SK-N-SH (cell line): Measurements from ENCODE around the gene FRYL. TPM values are rescaled to one million over a fixed set of nuclear protein-coding genes. Genes with fewer than 3 reads are reported as not detected.

Source experiments
- CTCF ChIA-PET: fragments of 300-600, 350-600 bp; formaldehyde crosslinking; extraction: SDS; loops from one replicate; lab custom pipeline; 2021; lab: Yijun Ruan, JAX
- POLR2A ChIA-PET: fragments of 350-600 bp; sonication (Branson Sonifier 250); formaldehyde crosslinking; extraction: SDS; loops from one replicate; lab custom pipeline; 2020; ENCODE audit warnings: antibody characterized with exemption, inconsistent platforms; lab: Yijun Ruan, JAX
- DNase-seq: peaks from one replicate; pipeline ENCODE4 v3.0.0; 2012
- H2AFZ ChIP-seq: fragments of 200-600 bp; sonication (generic); 2 replicates; pipeline ENCODE4 v1.8.1; 2016; ENCODE audit warnings: antibody characterized with exemption, mild to moderate bottlenecking, low read depth
- H3F3A ChIP-seq: fragments of 200-600 bp; sonication (generic); replicated peaks from 2 replicates; pipeline ENCODE3; 2016; ENCODE audit warnings: antibody characterized with exemption, mild to moderate bottlenecking; ENCODE audit not compliant: insufficient read depth
- H3K27ac ChIP-seq, 2 experiments: fragments of 200-500 bp in 1 of 2; fragments of 200-600 bp in 1 of 2; sonication (Bioruptor generic) in 1 of 2; sonication (generic), shearing (Covaris generic) in 1 of 2; 2 replicates each; pipeline versions ENCODE4 v1.5.1 to v1.6.1; 2014 to 2016; ENCODE audit warnings: low read depth in 2 of 2, inconsistent platforms in 1 of 2, low read length in 1 of 2, mild to moderate bottlenecking in 1 of 2, mixed read lengths in 1 of 2
- H3K27me3 ChIP-seq: fragments of 200-600 bp; sonication (generic), shearing (Covaris generic); 2 replicates; pipeline ENCODE4 v1.6.1; 2016; ENCODE audit warnings: mixed run types; ENCODE audit not compliant: insufficient read depth
- H3K36me3 ChIP-seq, 2 experiments: fragments of 200-500 bp in 1 of 2; fragments of 200-600 bp in 1 of 2; sonication (Bioruptor generic) in 1 of 2; sonication (generic) in 1 of 2; replicated peaks in 1 of 2; 2 replicates each; pipeline versions ENCODE3 to v1.5.1; 2014 to 2016; ENCODE audit warnings: low read length in 1 of 2, mild to moderate bottlenecking in 1 of 2; ENCODE audit not compliant: insufficient read depth in 2 of 2, control insufficient read depth in 1 of 2
- H3K4me1 ChIP-seq, 2 experiments: fragments of 200-500 bp in 1 of 2; fragments of 200-600 bp in 1 of 2; sonication (Bioruptor generic) in 1 of 2; sonication (generic), shearing (Covaris generic) in 1 of 2; 2 replicates each; pipeline versions ENCODE4 v1.5.1 to v1.6.1; 2014 to 2016; ENCODE audit warnings: low read depth in 1 of 2, low read length in 1 of 2, mixed run types in 1 of 2; ENCODE audit not compliant: insufficient read depth in 2 of 2, control insufficient read depth in 1 of 2
- H3K4me2 ChIP-seq: fragments of 200-600 bp; sonication (generic), shearing (Covaris generic); 2 replicates; pipeline ENCODE4 v1.6.1; 2017; ENCODE audit warnings: mixed run types
- H3K4me3 ChIP-seq, 2 experiments: fragments of 200-500 bp in 1 of 2; fragments of 200-600 bp in 1 of 2; sonication (Bioruptor generic) in 1 of 2; sonication (generic), shearing (Covaris generic) in 1 of 2; 2 replicates each; pipeline versions ENCODE4 v1.5.1 to v1.8.1; 2014 to 2016; ENCODE audit warnings: low read depth in 2 of 2, inconsistent platforms in 1 of 2, low read length in 1 of 2, mild to moderate bottlenecking in 1 of 2, mixed read lengths in 1 of 2, moderate library complexity in 1 of 2
- H3K79me2 ChIP-seq: fragments of 200-600 bp; sonication (generic); 2 replicates; pipeline ENCODE4 v1.8.1; 2017; ENCODE audit warnings: mild to moderate bottlenecking; ENCODE audit not compliant: insufficient read depth
- H3K9ac ChIP-seq: fragments of 200-600 bp; sonication (generic); 2 replicates; pipeline ENCODE4 v1.6.1; 2017; ENCODE audit warnings: mixed run types
- H3K9me2 ChIP-seq: fragments of 200-600 bp; sonication (generic); 2 replicates; pipeline ENCODE4 v1.6.1; 2017; ENCODE audit warnings: mixed run types
- H3K9me3 ChIP-seq: fragments of 200-600 bp; sonication (generic); 2 replicates; pipeline ENCODE4 v1.6.1; 2017; ENCODE audit warnings: mixed run types, mild to moderate bottlenecking, moderate library complexity
- H4K20me1 ChIP-seq: fragments of 200-600 bp; sonication (generic); 2 replicates; pipeline ENCODE4 v1.6.1; 2017; ENCODE audit warnings: mild to moderate bottlenecking, mixed run types; ENCODE audit not compliant: insufficient read depth
- EP300 ChIP-seq, 2 experiments: IDR thresholded peaks; 2 replicates each; pipeline versions ENCODE4 v1.4.0 to v1.6.1; 2012; ENCODE audit warnings: borderline replicate concordance in 1 of 2, low read depth in 1 of 2, low read length in 1 of 2
- FOSL2 ChIP-seq: IDR thresholded peaks from 2 replicates; pipeline ENCODE4 v1.4.0; 2012; ENCODE audit warnings: low read depth, mild to moderate bottlenecking, moderate library complexity, borderline replicate concordance
- GATA2 ChIP-seq: sonication (generic); formaldehyde crosslinking; IDR thresholded peaks from 2 replicates; pipeline ENCODE4 v1.5.0; 2020; ENCODE audit warnings: mild to moderate bottlenecking, missing genetic modification reagents
- MEF2A ChIP-seq: IDR thresholded peaks from 2 replicates; pipeline ENCODE4 v1.4.0; 2012; ENCODE audit warnings: low read depth, borderline replicate concordance
- NRF1 ChIP-seq: IDR thresholded peaks from 2 replicates; pipeline ENCODE4 v1.6.1; 2012; ENCODE audit warnings: low read depth, mild to moderate bottlenecking, low read length
- RFX5 ChIP-seq: IDR thresholded peaks from 2 replicates; pipeline ENCODE4 v1.6.1; 2012; ENCODE audit warnings: mild to moderate bottlenecking, improper control_type of control experiment, low read length
- RXRA ChIP-seq: IDR thresholded peaks from 2 replicates; pipeline ENCODE4 v1.4.0; 2012; ENCODE audit warnings: low read depth, mild to moderate bottlenecking, borderline replicate concordance
- SIN3A ChIP-seq: IDR thresholded peaks from 2 replicates; pipeline ENCODE4 v1.6.1; 2012; ENCODE audit warnings: low read depth, mild to moderate bottlenecking, low read length, moderate library complexity, borderline replicate concordance
- SMC3 ChIP-seq: IDR thresholded peaks from 2 replicates; pipeline ENCODE4 v1.6.1; 2012; ENCODE audit warnings: low read depth, low read length, improper control_type of control experiment
- TAF1 ChIP-seq: IDR thresholded peaks from 2 replicates; pipeline ENCODE4 v1.6.1; 2012; ENCODE audit warnings: low read depth, mild to moderate bottlenecking, low read length, moderate library complexity, borderline replicate concordance
- TCF12 ChIP-seq: IDR thresholded peaks from 2 replicates; pipeline ENCODE4 v1.4.0; 2012
- TEAD4 ChIP-seq: IDR thresholded peaks from 2 replicates; pipeline ENCODE4 v1.4.0; 2012; ENCODE audit warnings: mild to moderate bottlenecking, borderline replicate concordance; ENCODE audit not compliant: insufficient read depth
- WGBS: methylation state at CpG from one replicate; pipeline ENCODE4 v1.1.6; 2017; ENCODE audit warnings: low lambda C conversion rate; 5-methylcytosine and 5-hydroxymethylcytosine counted together
- polyA plus RNA-seq, 3 experiments: library from polyadenylated mRNA; depleted of rRNA; stranded (reverse); fragments of >200 nt; gene quantifications; 2 replicates each; pipeline ENCODE4 v1.2.3, GENCODE V29; 2012
- TF ChIP-seq, protein P1 (sequence below): fragments of 200-600 bp; sonication (generic); IDR thresholded peaks from 2 replicates; pipeline ENCODE4 v1.6.1; 2017; ENCODE audit warnings: antibody characterized with exemption, mild to moderate bottlenecking, moderate library complexity
- TF ChIP-seq, protein P2 (sequence below): fragments of 150-350 bp; IDR thresholded peaks from 2 replicates; pipeline ENCODE4 v1.6.1; 2017; ENCODE audit warnings: antibody characterized with exemption, low read length, low read depth, borderline replicate concordance
- TF ChIP-seq, protein P3 (sequence below): IDR thresholded peaks from 2 replicates; pipeline ENCODE4 v1.4.0; 2012; ENCODE audit warnings: low read depth
- TF ChIP-seq, protein P4 (sequence below): IDR thresholded peaks from 2 replicates; pipeline ENCODE4 v1.4.0; 2012; ENCODE audit warnings: low read depth, borderline replicate concordance
- TF ChIP-seq, protein P5 (sequence below): IDR thresholded peaks from 2 replicates; pipeline ENCODE4; 2012

Gene FRYL
- polyA plus RNA-seq, 1 of the 3 experiments (the other 2 are of a cell fraction), result 8.2 TPM

DNA sequence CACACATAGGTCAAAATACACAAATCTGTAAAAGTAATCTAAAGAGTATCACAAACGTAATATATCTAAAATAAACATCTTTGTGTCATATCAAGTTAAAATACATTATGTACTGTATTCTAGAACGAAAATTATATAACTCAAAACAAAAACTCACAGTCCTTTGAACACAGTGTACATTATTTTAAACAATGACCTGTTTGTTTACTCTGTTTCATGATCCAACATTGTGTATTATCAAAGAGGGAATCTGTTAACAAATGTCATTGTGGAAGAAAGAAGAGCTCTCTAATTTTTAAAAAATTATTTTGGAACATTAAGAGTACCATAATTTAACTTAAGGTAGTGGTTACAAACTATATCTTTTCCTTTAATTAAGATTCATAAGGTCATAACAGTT, 144.1 kb downstream of the FRYL start:
- Histone ChIP-seq H3K36me3 (no peaks in the 10 kb centered on the region), H3K4me1 (peaks cover 2 to 14% of the 10 kb centered on the region in 2 experiments; a peak in 3 of 4 replicates), H4K20me1 (no peaks in the 10 kb centered on the region)
- no peak for TF ChIP-seq TAF1
- TF ChIP-seq EP300 (IDR thresholded peaks at IDR 0.05; ENCODE audit: borderline replicate concordance in 1 of 2, low read depth in 1 of 2, low read length in 1 of 2), result no peak
- TF ChIP-seq SIN3A, result no peak
- no peak for TF ChIP-seq MEF2A
- no peak for TF ChIP-seq SMC3
- TF ChIP-seq TEAD4, result no peak
- no peak for TF ChIP-seq RXRA
- TF ChIP-seq GATA2 (CRISPR knock-in tag), result no peak
- TF ChIP-seq RFX5, result no peak
- TF ChIP-seq, protein P1, sequence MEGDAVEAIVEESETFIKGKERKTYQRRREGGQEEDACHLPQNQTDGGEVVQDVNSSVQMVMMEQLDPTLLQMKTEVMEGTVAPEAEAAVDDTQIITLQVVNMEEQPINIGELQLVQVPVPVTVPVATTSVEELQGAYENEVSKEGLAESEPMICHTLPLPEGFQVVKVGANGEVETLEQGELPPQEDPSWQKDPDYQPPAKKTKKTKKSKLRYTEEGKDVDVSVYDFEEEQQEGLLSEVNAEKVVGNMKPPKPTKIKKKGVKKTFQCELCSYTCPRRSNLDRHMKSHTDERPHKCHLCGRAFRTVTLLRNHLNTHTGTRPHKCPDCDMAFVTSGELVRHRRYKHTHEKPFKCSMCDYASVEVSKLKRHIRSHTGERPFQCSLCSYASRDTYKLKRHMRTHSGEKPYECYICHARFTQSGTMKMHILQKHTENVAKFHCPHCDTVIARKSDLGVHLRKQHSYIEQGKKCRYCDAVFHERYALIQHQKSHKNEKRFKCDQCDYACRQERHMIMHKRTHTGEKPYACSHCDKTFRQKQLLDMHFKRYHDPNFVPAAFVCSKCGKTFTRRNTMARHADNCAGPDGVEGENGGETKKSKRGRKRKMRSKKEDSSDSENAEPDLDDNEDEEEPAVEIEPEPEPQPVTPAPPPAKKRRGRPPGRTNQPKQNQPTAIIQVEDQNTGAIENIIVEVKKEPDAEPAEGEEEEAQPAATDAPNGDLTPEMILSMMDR, result no peak
- TF ChIP-seq, protein P2, sequence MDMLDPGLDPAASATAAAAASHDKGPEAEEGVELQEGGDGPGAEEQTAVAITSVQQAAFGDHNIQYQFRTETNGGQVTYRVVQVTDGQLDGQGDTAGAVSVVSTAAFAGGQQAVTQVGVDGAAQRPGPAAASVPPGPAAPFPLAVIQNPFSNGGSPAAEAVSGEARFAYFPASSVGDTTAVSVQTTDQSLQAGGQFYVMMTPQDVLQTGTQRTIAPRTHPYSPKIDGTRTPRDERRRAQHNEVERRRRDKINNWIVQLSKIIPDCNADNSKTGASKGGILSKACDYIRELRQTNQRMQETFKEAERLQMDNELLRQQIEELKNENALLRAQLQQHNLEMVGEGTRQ, result no peak
- TF ChIP-seq TCF12, result no peak
- TF ChIP-seq, protein P3, sequence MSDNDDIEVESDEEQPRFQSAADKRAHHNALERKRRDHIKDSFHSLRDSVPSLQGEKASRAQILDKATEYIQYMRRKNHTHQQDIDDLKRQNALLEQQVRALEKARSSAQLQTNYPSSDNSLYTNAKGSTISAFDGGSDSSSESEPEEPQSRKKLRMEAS, result no peak
- no peak for TF ChIP-seq NRF1
- TF ChIP-seq, all 33 proteins: peak for 0
- Histone ChIP-seq H3K4me2 (no peak overlapping the region), H3K27ac (no peak overlapping the region), H3F3A (no peaks in the 10 kb centered on the region), H3K4me3 (no peak overlapping the region), H3K79me2 (peaks cover 35% of the 10 kb centered on the region), H3K9me2 (no peaks in the 10 kb centered on the region), H3K27me3 (no peaks in the 10 kb centered on the region), H2AFZ (no peak overlapping the region), H3K9me3 (no peaks in the 10 kb centered on the region), H3K9ac (no peak overlapping the region)
- WGBS, result 40% methylated on average over 2 of the region's 2 CpGs
- DNase-seq, result no peak
- ChIA-PET POLR2A (no interaction called here), CTCF (no interaction called here)

DNA sequence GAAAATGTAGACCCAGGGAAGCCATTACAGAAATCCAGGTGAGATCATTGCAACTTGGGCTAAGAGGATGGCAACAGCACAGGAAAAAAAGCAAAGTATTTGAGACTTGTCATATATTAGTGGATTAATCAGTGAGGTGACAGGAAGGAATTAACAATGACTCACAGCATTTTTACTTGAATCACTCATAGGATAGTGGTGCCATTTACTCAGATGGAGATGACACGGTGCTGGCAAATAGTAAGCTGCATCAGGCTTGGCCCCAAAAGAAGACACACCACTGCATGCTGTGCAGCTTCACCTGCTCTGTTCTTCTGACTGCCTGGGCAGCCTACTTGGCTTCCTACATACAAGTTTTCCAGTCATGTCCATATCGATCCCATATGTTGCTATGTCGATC, 144.8 kb downstream of the FRYL start:
- Histone ChIP-seq H3K27ac (no peak overlapping the region), H2AFZ (no peak overlapping the region), H3K79me2 (peaks cover 30% of the 10 kb centered on the region), H4K20me1 (no peaks in the 10 kb centered on the region), H3K9me2 (no peaks in the 10 kb centered on the region), H3F3A (no peaks in the 10 kb centered on the region), H3K9me3 (no peaks in the 10 kb centered on the region), H3K36me3 (no peaks in the 10 kb centered on the region), H3K9ac (no peak overlapping the region), H3K4me1 (peaks cover 2 to 9% of the 10 kb centered on the region in 2 experiments; a peak in 3 of 4 replicates), H3K27me3 (no peaks in the 10 kb centered on the region), H3K4me3 (no peak overlapping the region), H3K4me2 (no peak overlapping the region)
- DNase-seq, result no peak
- ChIA-PET POLR2A (no interaction called here), CTCF (interaction anchor here (1.2 kb wide), 1 partner anchor 57 kb away, joined by 4 read pairs; no protein-coding TSS in a partner anchor)
- TF ChIP-seq, protein P4, sequence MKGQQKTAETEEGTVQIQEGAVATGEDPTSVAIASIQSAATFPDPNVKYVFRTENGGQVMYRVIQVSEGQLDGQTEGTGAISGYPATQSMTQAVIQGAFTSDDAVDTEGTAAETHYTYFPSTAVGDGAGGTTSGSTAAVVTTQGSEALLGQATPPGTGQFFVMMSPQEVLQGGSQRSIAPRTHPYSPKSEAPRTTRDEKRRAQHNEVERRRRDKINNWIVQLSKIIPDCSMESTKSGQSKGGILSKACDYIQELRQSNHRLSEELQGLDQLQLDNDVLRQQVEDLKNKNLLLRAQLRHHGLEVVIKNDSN, result no peak
- TF ChIP-seq, protein P5, sequence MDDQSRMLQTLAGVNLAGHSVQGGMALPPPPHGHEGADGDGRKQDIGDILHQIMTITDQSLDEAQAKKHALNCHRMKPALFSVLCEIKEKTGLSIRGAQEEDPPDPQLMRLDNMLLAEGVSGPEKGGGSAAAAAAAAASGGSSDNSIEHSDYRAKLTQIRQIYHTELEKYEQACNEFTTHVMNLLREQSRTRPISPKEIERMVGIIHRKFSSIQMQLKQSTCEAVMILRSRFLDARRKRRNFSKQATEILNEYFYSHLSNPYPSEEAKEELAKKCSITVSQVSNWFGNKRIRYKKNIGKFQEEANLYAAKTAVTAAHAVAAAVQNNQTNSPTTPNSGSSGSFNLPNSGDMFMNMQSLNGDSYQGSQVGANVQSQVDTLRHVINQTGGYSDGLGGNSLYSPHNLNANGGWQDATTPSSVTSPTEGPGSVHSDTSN, result peak; percentile 38
- 0 out of 2 replicates have a peak, but pooled peaks have one; percentile 19 for TF ChIP-seq TCF12
- TF ChIP-seq MEF2A, result no peak
- peak; percentile 50; the same call in 1 of the 2 replicates for TF ChIP-seq FOSL2
- 81% methylated on average over 3 of the region's 3 CpGs for WGBS
